NB4 (cell line): ENCODE measurements around the gene ZNF550.

ENCODE experiments used
- DNase-seq: peaks from one replicate; pipeline ENCODE4 v3.0.0; 2010; ENCODE audit warnings: low read depth
- H3K4me3 ChIP-seq: one replicate; pipeline ENCODE4 v1.5.1; 2011; ENCODE audit warnings: mild to moderate bottlenecking, low read depth, low read length, moderate library complexity
- CTCF ChIP-seq: IDR thresholded peaks from one replicate; pipeline ENCODE4 v1.5.1; 2012; ENCODE audit warnings: low read depth, low read length
- MAX ChIP-seq: IDR thresholded peaks from 2 replicates; pipeline ENCODE4 v1.6.1; 2011; ENCODE audit warnings: low read depth, low read length
- MYC ChIP-seq: IDR thresholded peaks from 2 replicates; pipeline ENCODE4 v1.6.1; 2011; ENCODE audit warnings: low read depth, low read length
- POLR2A ChIP-seq: IDR thresholded peaks from 2 replicates; pipeline ENCODE4 v1.6.1; 2011; ENCODE audit warnings: mild to moderate bottlenecking; ENCODE audit not compliant: insufficient read length; ENCODE audit errors: extremely low read depth

The ZNF550 gene

GRCh38 chr19:57566396-57567265 lies 7.0 kb upstream of the ZNF550 start:
- peak; percentile 36 for DNase-seq
- no peak overlapping the region for H3K4me3 ChIP-seq
- TF ChIP-seq CTCF = no peak
- TF ChIP-seq MYC = no peak
- no peak for TF ChIP-seq MAX
- TF ChIP-seq POLR2A = no peak

- no peak overlapping the region for H3K4me3 ChIP-seq
- DNase-seq = no peak
- TF ChIP-seq MAX (no peak), POLR2A (no peak), CTCF (no peak), MYC (no peak)
Observed at GRCh38 chr19:57563547-57563946, 3.9 kb upstream of the ZNF550 start.

- no peak for DNase-seq
- H3K4me3 ChIP-seq = peak overlapping the region; percentile 71
- TF ChIP-seq MYC = no peak
- no peak for TF ChIP-seq MAX
- no peak for TF ChIP-seq POLR2A
- no peak for TF ChIP-seq CTCF
Observed at GRCh38 chr19:57560049-57560491, 407 bp upstream of the ZNF550 start.

- TF ChIP-seq MAX (no peak), MYC (no peak), POLR2A (no peak), CTCF (no peak)
- peak; percentile 52 for DNase-seq
Observed at GRCh38 chr19:57559008-57559403, 657 bp downstream of the ZNF550 start.

GRCh38 chr19:57558525-57558924 lies 1.1 kb downstream of the ZNF550 start:
- TF ChIP-seq MYC (no peak), MAX (no peak), POLR2A (no peak), CTCF (no peak)
- H3K4me3 ChIP-seq = peak overlapping the region; percentile 71
- DNase-seq = peak; percentile 14

More at GRCh38 chr19:57559008-57559403, 657 bp downstream of the ZNF550 start:
- H3K4me3 ChIP-seq = peak overlapping the region; percentile 71
